Astrocyte of the spinal cord (primary cell): ENCODE measurements around the gene PEPD.

ENCODE experiments used
- DNase-seq: peaks from one replicate; pipeline ENCODE4 v3.0.0; 2011; ENCODE audit warnings: low read depth, low spot score
- H3K4me3 ChIP-seq: 2 replicates; pipeline ENCODE4 v1.5.1; 2011; ENCODE audit warnings: low read depth, mild to moderate bottlenecking, low read length, moderate library complexity
- in situ Hi-C: cut with HindIII; loops from 2 replicates; pipeline ENCODE4 v1.10.0; 2017; ENCODE audit warnings: low sequenced_read_pairs
- TF ChIP-seq, protein P1 (sequence below): IDR thresholded peaks from 2 replicates; pipeline ENCODE4 v1.5.1; 2012; ENCODE audit warnings: low read depth, mild to moderate bottlenecking, low read length, inconsistent platforms

Gene PEPD

DNA sequence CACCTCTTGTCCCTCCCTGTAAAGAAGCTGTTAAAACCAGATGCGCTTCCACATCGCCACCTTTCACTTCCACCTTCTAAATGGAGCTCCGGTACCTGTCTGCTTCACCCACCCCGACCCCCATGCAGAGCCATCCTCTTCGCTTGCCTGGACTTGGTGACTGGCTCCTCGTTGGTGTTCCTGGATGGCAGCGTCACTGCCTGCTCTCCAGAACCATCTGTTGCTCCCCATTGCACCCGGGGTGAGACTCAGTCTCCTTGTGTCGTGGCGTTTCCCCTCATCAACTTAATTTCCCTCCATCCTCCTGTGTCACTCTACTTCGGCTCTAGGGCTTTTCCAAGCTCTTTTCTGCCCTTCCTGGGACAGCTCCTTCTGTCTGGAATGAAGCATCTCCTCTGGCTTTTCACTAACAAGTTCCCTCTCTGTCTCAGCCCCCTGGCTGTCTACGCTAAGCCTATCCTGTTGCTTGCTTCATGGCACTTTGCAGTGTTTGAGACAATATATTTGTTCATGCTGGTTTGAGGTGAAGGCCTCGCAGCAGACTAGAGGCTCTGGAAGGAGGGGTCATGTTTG is 137.8 kb downstream of the PEPD start:
- in situ Hi-C loops, result no loop called here
- no peak for DNase-seq
- TF ChIP-seq, protein P1, sequence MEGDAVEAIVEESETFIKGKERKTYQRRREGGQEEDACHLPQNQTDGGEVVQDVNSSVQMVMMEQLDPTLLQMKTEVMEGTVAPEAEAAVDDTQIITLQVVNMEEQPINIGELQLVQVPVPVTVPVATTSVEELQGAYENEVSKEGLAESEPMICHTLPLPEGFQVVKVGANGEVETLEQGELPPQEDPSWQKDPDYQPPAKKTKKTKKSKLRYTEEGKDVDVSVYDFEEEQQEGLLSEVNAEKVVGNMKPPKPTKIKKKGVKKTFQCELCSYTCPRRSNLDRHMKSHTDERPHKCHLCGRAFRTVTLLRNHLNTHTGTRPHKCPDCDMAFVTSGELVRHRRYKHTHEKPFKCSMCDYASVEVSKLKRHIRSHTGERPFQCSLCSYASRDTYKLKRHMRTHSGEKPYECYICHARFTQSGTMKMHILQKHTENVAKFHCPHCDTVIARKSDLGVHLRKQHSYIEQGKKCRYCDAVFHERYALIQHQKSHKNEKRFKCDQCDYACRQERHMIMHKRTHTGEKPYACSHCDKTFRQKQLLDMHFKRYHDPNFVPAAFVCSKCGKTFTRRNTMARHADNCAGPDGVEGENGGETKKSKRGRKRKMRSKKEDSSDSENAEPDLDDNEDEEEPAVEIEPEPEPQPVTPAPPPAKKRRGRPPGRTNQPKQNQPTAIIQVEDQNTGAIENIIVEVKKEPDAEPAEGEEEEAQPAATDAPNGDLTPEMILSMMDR, result no peak
- no peak overlapping the region for H3K4me3 ChIP-seq

DNA sequence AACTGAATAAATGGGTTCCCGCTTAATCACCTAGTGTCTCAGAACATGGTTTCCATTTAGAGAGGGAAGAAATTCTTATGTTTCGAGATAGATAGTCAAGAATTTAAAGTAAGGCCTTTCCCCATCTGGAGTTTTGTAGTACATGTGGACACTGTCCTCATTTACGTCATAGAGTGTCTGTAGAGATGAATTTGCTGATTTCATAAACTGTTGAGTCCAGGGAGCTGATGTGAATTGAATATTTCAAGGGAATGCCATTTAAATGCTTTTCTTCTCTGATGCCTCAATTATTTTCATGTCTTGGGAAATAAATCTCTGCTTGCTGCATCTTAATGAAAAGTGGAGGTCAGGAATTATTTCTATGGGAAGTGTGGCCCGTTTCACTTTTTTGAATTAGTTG is 138.6 kb downstream of the PEPD start:
- TF ChIP-seq, protein P1, result no peak

DNA sequence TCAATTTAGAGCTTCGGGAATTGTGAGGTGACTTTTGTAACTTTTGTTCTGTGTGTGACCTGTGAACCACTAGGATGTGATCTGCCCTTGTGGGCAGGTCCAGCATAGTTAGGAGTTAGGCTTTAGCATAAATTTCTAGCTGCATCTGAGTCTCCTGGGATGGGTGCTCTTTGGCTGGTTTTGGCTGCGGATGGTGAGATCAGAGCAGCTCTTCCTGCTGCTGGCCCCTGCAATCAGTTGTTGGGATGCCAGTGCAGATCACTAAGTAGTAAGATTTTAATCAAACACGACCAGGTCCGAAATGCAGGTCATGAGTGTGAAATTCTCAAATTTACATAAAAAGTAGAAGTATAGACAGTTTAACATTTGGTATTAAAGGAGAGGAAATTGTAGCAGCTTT is 139.6 kb downstream of the PEPD start:
- TF ChIP-seq, protein P1, result no peak
- DNase-seq, result no peak
- H3K4me3 ChIP-seq, result no peak overlapping the region
- in situ Hi-C loops, result no loop called here

More for the DNA sequence above, 138.6 kb downstream of the PEPD start:
- no peak for DNase-seq
- H3K4me3 ChIP-seq, result no peak overlapping the region
- in situ Hi-C loops, result no loop called here

DNA sequence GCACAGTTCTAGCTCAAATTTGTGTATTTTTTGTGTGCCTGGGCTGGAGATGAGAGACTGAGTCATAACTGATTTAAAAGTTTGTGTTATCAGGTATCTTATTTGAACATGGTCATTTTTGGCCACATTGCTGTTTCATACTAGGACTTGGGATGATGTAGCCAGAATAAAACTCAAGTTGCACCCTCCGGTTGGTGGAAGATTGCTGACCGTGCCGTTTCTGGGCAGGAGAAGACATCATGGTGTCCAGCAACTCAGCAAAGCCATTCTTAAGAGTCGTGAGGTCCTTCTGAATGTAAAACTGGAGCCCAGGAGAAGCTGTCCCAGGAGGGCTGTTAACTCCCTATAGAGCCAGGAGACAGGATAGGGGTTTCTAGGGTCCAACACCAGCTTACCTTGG is 140.5 kb downstream of the PEPD start:
- DNase-seq, result no peak
- TF ChIP-seq, protein P1, result no peak
- in situ Hi-C loops, result no loop called here
- H3K4me3 ChIP-seq, result no peak overlapping the region

DNA sequence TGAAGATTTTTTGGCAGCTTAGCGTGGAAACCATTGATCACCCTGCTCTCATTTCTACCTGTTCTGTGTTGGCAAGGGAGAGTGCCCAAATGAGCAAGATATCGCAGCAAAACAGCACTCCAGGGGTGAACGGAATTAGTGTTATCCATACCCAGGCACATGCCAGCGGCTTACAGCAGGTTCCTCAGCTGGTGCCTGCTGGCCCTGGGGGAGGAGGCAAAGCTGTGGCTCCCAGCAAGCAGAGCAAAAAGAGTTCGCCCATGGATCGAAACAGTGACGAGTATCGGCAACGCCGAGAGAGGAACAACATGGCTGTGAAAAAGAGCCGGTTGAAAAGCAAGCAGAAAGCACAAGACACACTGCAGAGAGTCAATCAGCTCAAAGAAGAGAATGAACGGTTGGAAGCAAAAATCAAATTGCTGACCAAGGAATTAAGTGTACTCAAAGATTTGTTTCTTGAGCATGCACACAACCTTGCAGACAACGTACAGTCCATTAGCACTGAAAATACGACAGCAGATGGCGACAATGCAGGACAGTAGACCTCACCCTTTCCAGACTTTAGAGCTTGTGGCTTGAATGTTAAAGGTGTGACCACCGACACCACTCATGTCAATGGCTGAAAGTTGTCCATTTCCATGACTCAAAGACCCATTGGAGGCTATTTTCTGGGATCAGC is 142.3 kb downstream of the PEPD start:
- in situ Hi-C loops, result no loop called here
- TF ChIP-seq, protein P1, result no peak
- no peak overlapping the region for H3K4me3 ChIP-seq
- no peak for DNase-seq

DNA sequence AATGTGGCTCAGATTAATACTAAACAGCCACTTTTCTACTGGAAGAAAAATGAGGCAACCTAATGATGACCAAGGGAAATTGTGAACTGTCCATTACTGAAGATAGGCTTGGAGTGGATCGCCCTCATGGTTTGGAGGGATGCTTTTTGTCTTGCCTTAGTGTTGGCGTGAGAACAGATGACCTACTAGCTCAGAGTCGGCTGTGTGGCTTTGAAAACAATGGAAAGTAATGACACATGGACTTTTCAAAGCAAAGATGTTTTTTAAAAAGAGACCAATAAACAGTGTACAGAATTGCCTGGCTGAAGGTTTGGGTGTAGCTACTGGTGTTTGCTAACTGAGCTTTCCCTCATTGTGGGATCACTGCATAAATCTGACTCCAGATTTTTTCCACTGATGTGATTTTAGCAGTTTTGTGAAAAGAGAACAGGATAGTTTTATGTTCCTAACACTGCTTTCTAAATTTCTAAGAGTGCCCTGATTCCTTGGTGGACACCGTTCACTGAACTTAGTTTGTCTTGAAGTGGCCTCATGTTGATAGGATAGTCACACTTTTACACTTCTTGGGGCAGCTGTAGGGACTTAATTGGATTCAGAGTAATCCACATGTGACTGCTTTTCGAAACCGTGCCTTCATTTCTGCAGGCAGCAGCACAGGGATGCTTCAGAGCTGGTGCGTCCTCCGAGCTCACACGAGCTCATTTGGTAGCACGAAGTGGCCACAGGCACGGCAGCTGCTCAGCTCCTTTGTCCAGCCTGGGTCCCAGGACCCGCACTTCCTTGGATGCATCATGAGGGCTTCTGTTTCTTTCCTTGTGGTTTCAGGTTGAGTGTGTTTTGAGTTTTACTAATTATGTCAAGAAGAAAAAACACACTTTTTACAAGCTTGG is 143.8 kb downstream of the PEPD start:
- TF ChIP-seq, protein P1, result no peak
- in situ Hi-C loops, result no loop called here
- no peak for DNase-seq
- H3K4me3 ChIP-seq, result no peak overlapping the region
